ENCODE data around the gene METRN. TPM values are rescaled to one million over a fixed set of nuclear protein-coding genes. Genes with fewer than 3 reads are reported as not detected.

Gene METRN
- total and polyA plus RNA-seq, 2 donors (not counting 1 experiment from before 2014, with no cell fraction given): 6.9 to 10.4 TPM

GRCh38 chr16:683396-684070 is 31.4 kb upstream of the METRN start:
- H3K27ac ChIP-seq (ENCODE audit: low read length in 2 of 2): peak overlapping the region in 1 of 2 donors; percentile 89
- peaks cover 28 to 49% of the 10 kb centered on the region in 2 donors for H3K4me1 ChIP-seq (ENCODE audit: control insufficient read depth in 2 of 2, insufficient read depth in 2 of 2, low read length in 2 of 2)
- DNase-seq: no peak
- H2AFZ ChIP-seq (ENCODE audit: insufficient read depth, low read depth, low read length, poor library complexity, severe bottlenecking): peak overlapping the region; percentile 73
- peak overlapping the region; percentile 73 for H3K9ac ChIP-seq (ENCODE audit: low read length)
- H3K27me3 ChIP-seq (replicated peaks in 1 of 4; ENCODE audit: control extremely low read depth in 1 of 4, control insufficient read depth in 3 of 4, insufficient read depth in 4 of 4, low read length in 3 of 4): no peaks in the 10 kb centered on the region
- H3K4me3 ChIP-seq (ENCODE audit: control extremely low read depth in 1 of 5, extremely low read depth in 1 of 5, insufficient read depth in 1 of 5, low read depth in 2 of 5, low read length in 4 of 5): peak overlapping the region in 4 of 5 experiments; percentile 29 to 72 (median 63)
- H3K27ac Mint-ChIP-seq: peak overlapping the region; percentile 46
- TF ChIP-seq, protein P1, sequence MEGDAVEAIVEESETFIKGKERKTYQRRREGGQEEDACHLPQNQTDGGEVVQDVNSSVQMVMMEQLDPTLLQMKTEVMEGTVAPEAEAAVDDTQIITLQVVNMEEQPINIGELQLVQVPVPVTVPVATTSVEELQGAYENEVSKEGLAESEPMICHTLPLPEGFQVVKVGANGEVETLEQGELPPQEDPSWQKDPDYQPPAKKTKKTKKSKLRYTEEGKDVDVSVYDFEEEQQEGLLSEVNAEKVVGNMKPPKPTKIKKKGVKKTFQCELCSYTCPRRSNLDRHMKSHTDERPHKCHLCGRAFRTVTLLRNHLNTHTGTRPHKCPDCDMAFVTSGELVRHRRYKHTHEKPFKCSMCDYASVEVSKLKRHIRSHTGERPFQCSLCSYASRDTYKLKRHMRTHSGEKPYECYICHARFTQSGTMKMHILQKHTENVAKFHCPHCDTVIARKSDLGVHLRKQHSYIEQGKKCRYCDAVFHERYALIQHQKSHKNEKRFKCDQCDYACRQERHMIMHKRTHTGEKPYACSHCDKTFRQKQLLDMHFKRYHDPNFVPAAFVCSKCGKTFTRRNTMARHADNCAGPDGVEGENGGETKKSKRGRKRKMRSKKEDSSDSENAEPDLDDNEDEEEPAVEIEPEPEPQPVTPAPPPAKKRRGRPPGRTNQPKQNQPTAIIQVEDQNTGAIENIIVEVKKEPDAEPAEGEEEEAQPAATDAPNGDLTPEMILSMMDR (IDR thresholded peaks at IDR 0.05): no peak
- no peak for TF ChIP-seq EZH2 (IDR thresholded peaks at IDR 0.05; ENCODE audit: borderline replicate concordance, insufficient read depth, low read depth, low read length, poor library complexity, severe bottlenecking)
- WGBS (ENCODE audit: insufficient coverage): 26% methylated on average over 56 of the region's 57 CpGs
- POLR2A ChIA-PET: interaction anchor here (0.6 to 1.4 kb wide), 3 partner anchors 16 to 37 kb away, joined by 3 to 4 read pairs (median 3); partner anchors contain the start of genes ANTKMT and RHOT2
- peaks cover 32% of the 10 kb centered on the region for H3K4me1 Mint-ChIP-seq
- peak overlapping the region; percentile 80 for H3K4me3 Mint-ChIP-seq
- no peaks in the 10 kb centered on the region for H3K9me3 Mint-ChIP-seq (ENCODE audit: insufficient read depth)
- H3K4me2 ChIP-seq (replicated peaks; ENCODE audit: low read depth, low read length, poor library complexity, severe bottlenecking): peak overlapping the region; percentile 97
- H3K36me3 ChIP-seq (replicated peaks in 1 of 2; ENCODE audit: control extremely low read depth in 1 of 2, control insufficient read depth in 1 of 2, extremely low read depth in 1 of 2, insufficient read depth in 2 of 2, low read length in 1 of 2): peaks cover 0 to 27% of the 10 kb centered on the region in 2 experiments
- peaks cover 37% of the 10 kb centered on the region for H3K79me2 ChIP-seq (ENCODE audit: control insufficient read depth, insufficient read depth, low read length)
- intact Hi-C loops (cut with micrococcal nuclease): loop anchor here (1.0 to 5.0 kb wide), 6 partner anchors 15 to 57 kb away; partner anchors contain the start of genes ANTKMT, CIAO3, MCRIP2 and RHOT2
- H3K9me3 ChIP-seq (ENCODE audit: control extremely low read depth in 1 of 3, control insufficient read depth in 2 of 3, insufficient read depth in 1 of 3, low read length in 2 of 3): no peaks in the 10 kb centered on the region
- CTCF ChIA-PET: interaction anchor here (0.8 to 0.9 kb wide), 2 partner anchors 20 to 37 kb away, joined by 3 read pairs; partner anchors contain the start of gene ANTKMT
- no peaks in the 10 kb centered on the region for H3K27me3 Mint-ChIP-seq
- no peak for ATAC-seq (ENCODE audit: low read depth)
- H4K20me1 ChIP-seq (ENCODE audit: control insufficient read depth, insufficient read depth, low read length, poor library complexity, severe bottlenecking): peaks cover 31% of the 10 kb centered on the region
